HG02642 (cell line): Measurements from ENCODE around the gene ANKRD12.
A peak's percentile ranks its signal among the peaks of the same experiment; 100 is the strongest.
"Not testable (repeated sequence)": the region's sequence is repeated elsewhere in the genome, so short reads cannot be mapped to it uniquely, and the experiment has no call there.

Source experiments
- ATAC-seq: cut with Tn5 transposase; IDR thresholded peaks from one replicate; pipeline ENCODE4 v1.9.1; 2021; ENCODE audit warnings: mild to moderate bottlenecking; ENCODE audit not compliant: unreplicated experiment, poor library complexity

The ANKRD12 gene

GRCh38 chr18:9139400-9140039 lies 2.9 kb downstream of the ANKRD12 start:
- ATAC-seq: no peak

- no peak for ATAC-seq
Observed at GRCh38 chr18:9140381-9140780, 3.8 kb downstream of the ANKRD12 start.

GRCh38 chr18:9140984-9141383 lies 4.4 kb downstream of the ANKRD12 start:
- no peak for ATAC-seq

DNA sequence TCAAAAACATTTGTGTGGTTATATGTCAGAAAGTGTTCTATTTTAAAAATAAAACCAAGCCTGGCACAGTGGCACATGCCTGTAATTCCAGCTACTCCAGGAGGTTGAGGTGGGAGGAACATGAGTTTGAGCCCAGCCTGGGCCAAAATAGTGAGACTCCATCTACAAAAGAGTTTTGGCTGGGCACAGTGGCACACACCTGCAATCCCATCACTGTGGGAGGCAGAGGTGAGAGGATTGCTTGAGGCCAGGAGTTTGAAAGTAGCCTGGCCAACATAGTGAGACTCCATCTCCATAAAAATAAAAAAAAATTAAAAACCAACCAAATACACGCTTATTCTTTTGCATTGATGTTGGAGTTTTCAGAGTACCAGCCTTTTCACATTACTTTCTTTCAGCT lies 9.6 kb downstream of the ANKRD12 start:
- no peak for ATAC-seq

GRCh38 chr18:9147440-9148202 lies 11.0 kb downstream of the ANKRD12 start:
- peak; percentile 62 for ATAC-seq

DNA sequence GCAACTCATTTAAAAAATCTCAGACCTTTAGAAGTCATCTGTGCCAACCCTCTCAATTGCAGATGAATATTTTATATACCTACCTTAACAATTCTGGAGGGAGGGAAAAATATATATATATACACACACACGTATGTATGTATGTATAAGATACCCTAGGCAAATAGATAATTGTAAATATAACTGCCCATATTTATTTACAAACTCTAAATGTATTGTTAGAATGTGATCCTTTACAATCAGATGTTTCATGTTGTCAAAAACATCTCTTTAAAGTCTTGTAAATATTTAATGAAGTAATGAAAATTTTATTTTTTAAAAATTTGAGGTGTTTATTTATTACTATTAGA lies 11.6 kb downstream of the ANKRD12 start:
- no peak for ATAC-seq

- no peak for ATAC-seq
Observed at GRCh38 chr18:9150121-9150520, 13.5 kb downstream of the ANKRD12 start.

DNA sequence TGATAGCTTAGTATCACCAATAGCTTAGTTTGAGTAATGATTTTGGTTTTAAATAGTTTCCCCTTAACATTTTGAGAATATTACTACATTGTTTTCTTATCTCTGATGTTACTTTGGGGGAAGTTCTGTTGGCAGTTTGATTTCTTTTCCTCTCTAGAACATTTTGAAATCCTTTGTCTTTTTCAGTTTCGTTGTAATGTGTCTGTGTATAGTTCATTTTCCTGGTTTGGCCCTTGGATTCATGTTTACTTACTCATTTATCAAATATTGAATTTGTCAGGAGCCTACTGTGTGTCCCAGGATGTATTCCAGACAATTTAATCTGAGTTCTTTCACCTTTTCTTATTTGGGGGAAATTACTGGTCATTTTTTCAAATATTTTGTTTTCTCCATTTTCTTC lies 16.7 kb downstream of the ANKRD12 start:
- ATAC-seq: no peak

DNA sequence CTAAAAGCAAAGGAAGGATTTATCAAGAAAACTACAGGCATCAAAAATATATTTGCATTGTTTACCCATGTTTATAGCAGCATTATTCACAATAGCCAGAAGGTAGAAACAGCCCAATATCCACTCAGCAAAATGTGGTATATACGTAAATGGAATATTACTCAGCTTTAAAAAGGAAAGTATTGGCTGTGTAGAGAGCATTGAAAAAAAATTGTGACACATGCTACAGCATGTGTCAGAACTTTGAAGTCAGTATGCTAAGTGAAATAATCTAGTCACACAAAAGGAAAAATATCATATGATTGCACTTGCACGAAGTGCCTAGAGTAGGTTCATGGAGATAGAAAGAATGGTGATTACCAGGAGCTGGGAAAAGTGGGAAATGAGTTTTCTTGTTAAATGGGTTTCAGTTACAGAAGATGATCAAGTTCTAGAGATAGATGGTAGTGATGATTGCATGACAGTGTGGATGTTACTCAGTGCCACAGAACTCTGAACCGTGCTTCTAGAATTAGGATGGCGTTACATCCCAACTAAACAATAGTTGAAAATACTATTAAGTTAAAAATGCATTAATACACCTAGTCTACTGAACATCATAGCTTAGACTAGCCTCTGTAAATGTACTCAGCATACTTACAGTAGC lies 20.1 kb downstream of the ANKRD12 start:
- no peak for ATAC-seq

DNA sequence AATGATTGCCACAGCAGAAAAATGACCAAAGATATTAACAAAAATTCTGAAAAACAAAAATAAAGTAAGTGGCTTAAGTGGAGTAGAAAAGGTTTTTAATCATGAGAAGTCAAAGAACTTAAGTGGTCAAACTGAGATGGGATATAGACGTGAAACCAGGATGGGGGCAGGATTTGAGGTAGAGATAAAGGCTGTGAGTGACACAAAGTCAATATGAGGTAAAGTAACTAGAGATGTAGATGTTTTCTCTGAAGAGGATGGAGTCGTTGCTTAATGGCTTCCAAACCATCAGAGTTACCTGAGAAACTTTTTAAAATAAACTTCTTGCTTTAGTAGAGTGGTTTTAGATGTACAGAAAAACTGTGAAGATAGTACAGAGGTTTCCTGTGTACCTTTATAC lies 21.2 kb downstream of the ANKRD12 start:
- no peak for ATAC-seq

DNA sequence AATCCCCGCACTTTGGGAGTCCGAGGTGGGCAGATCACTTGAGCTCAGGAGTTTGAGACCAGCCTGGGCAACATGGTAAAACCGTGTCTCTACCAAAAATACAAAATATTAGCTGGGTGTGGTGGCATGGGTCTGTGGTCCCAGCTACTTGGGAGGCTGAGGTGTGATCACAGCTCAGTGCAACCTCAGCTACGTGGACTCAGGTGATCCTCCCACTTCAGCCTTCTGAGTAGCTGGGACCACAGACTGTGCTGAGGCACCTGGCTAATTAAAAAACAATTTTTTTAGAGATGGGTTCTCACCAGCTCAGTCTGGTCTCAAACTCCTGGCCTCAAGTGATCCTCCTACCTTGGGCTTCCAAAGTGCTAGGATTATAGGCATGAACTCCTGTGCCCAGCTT lies 23.4 kb downstream of the ANKRD12 start:
- ATAC-seq: no peak

GRCh38 chr18:9162663-9163062 lies 26.1 kb downstream of the ANKRD12 start:
- ATAC-seq: not testable (repeated sequence)

DNA sequence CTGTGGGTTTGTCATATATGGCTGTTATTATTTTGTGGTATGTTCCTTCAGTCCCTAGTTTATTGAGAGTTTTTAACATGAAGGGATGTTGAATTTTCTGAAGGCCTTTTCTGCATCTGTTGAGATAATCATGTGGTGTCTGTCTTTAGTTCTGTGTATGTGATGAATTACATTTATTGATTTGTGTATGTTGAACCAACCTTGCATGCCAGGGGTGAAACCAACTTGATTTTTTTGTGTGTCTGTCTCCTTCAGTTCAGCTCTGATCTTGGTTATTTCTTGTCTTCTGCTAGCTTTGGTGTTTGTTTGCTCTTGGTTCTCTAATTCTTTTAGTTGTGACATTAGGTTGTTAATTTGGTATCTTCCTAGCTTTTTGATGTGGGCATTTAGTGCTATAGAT lies 27.6 kb downstream of the ANKRD12 start:
- ATAC-seq: not testable (repeated sequence)

- not testable (repeated sequence) for ATAC-seq
Observed at GRCh38 chr18:9165883-9166282, 29.3 kb downstream of the ANKRD12 start.

DNA sequence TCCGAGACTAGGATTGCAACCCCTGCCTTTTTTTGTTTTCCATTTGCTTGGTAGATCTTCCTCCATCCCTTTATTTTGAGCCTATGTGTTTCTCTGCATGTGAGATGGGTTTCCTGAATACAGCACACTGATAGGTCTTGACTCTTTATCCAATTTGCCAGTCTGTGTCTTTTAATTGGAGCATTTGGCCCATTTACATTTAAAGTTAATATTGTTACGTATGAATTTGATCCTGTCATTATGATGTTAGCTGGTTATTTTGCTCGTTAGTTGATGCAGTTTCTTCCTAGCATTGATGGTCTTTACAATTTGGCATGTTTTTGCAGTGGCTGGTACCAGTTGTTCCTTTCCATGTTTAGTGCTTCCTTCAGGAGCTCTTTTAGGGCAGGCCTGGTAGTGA lies 32.9 kb downstream of the ANKRD12 start:
- not testable (repeated sequence) for ATAC-seq

DNA sequence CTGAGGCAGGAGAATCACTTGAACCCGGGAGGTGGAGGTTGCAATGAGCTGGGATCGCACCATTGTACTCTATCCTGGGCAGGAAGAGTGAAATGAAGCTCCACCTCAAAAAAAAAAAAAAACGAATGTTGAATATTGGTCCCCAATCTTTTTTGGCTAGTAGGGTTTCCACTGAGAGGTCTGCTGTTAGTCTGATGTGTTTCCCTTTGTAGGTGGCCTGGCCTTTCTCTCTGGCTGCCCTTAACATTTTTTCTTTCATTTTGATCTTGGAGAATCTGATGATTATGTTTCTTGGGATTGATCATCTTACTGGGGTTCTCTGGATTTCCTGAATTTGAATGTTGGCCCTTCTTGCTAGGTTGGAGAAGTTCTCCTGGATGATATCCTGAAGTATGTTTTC lies 35.3 kb downstream of the ANKRD12 start:
- not testable (repeated sequence) for ATAC-seq

DNA sequence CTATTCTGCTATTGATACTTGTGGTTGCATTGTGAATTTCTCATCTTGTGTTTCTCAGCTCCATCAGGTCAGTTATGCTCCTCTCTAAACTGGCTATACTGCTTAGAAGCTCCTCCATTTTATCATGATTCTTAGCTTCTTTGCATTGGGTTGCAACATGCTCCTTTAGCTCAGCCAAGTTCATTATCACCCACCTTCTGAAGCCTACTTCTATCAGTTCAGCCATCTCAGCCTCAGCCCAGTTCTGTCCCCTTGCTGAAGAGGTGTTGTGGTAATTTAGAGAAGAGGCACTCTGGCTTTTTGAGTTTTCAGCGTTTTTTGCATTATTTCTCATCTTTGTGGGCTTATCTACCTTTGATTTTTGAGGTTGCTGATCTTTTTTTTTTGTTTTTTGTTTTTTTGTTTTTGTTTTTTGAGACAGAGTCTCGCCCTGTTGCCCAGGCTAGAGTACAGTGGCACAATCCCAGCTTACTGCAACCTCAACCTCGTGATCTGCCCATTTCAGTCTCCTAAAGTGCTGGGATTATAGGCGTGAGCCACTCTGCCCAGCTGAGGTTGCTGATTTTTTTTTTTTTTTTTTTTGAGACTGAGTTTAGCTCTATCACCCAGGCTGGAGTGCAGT lies 36.0 kb downstream of the ANKRD12 start:
- no peak for ATAC-seq

DNA sequence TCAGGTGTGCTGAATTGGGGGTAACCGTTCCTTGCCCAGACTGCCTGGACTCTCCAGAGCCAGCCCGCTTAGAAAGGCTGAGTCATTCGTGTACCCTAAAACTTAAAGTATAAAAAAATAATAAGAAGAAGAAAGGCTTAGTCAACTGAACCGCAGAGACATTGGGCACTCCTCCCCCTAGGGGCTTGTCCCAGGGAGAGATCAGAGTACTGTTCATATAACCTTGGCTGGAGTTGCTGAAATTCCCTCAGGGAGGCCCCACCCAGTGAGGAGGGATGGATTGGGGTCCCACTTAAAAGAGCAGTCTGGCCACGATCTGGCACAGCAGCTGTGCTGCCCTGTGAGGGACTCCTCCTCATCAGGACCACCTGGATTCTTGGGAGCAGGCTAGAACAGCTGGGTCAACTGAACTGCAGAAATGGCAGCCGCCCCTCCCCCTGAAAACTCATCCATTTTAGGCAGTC lies 37.2 kb downstream of the ANKRD12 start:
- no peak for ATAC-seq

DNA sequence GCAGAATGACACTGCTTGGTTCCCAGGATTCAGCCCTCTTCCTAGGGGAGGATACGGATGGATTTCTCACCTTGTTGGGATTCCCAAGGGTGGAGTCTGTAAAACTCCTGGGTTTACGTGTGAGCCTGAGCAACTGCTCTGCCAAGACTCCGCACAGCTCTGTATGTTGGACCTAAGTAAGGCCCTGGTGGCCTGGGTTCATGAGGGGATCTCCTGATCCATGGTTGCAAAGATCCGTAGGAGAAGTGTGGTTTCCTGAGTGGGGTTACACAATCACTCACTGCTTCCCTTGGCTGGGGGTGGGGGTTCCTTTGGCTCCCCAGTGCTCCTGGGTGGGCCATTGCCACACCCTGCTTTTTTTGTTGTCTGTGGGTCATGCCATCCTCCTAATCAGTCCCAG lies 37.7 kb downstream of the ANKRD12 start:
- ATAC-seq: no peak

DNA sequence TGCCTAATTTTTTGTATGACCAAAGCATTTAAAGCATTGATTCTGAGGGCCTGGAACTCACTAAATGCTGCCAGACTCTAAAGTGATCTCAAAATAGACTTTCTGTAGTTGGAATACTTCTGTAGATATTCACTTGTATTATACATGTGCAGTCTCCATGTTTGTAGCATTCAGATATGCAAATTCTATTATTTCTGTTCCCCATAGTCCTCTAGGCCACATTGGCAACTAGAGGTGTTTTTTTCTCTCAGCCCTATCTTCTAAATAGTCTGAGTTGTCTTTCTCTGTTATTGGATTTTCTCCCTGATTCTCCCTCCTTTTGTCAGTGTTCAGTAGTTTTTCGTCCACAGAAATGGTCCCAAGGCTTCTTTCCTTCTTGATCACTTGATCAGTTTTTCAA lies 38.5 kb downstream of the ANKRD12 start:
- no peak for ATAC-seq

DNA sequence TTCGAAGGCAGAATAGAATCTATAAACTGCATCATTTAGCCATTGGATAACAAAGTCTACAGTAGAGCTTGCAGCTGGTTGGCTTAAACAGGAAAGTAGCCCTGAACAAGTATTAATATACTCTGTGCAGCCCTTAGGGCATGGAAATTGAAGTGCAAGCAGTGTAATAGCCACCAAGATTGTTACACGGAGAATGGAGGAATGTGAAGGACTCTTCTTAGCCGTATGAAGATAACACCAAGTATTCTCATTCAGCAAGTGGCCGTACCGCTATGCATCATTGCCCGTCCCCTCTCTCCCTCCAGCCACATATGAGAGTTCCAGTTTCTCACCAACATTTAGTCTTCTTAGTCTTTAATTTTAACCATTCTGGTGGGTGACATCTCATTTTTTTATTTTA lies 40.5 kb downstream of the ANKRD12 start:
- ATAC-seq: no peak
